ENCODE data around the gene CDH1. TPM values are rescaled to one million over a fixed set of nuclear protein-coding genes. Genes with fewer than 3 reads are reported as not detected.

CDH1 gene
- total RNA-seq (under 1 TPM; 0.31 to 0.49 TPM), total RNA-seq (0 to 34.4 (median 2.4) reads per million in 172 experiments)
- 0.86 TPM for polyA plus RNA-seq (2013, experiment 1 of 2)
- 0.48 TPM for polyA plus RNA-seq (2013, experiment 2 of 2)

- H3K27ac ChIP-seq (ENCODE audit: low read depth in 1 of 2, low read length in 2 of 2): no peak within 1 kb of the TSS
- intact Hi-C loops (cut with DNase I, micrococcal nuclease): no loop called here
- ChIA-PET POLR2A (no interaction called here), CTCF (no interaction called here)
- no peak for TF ChIP-seq CTCF (IDR thresholded peaks at IDR 0.05)
- Mint-ChIP-seq H3K27me3 (peaks cover 64% of the 10 kb centered on the region), H3K4me1 (ENCODE audit: low read depth) (peaks cover 4% of the 10 kb centered on the region), H3K27ac (no peak within 1 kb of the TSS), H3K9me3 (no peaks in the 10 kb centered on the region), H3K4me3 (peak within 1 kb of the TSS; percentile 48), H3K36me3 (ENCODE audit: low read depth) (no peaks in the 10 kb centered on the region)
- peak; percentile 58 for ATAC-seq (ENCODE audit: poor library complexity)
- peaks cover 13% of the 10 kb centered on the region for H3K4me1 ChIP-seq (ENCODE audit: insufficient read depth, low read length)
- DNase-seq: peak in 9 of 14 experiments; percentile 13 to 47 (median 25)
- H3K36me3 ChIP-seq (ENCODE audit: insufficient read depth, low read length): no peaks in the 10 kb centered on the region
- H3K9me3 ChIP-seq (ENCODE audit: control insufficient read depth in 1 of 2, insufficient read depth in 1 of 2, low read length in 2 of 2): peaks cover 0 to 17% of the 10 kb centered on the region in 2 experiments
- H3K27me3 ChIP-seq (ENCODE audit: control insufficient read depth in 1 of 2, insufficient read depth in 2 of 2, low read length in 2 of 2): peaks cover 27 to 47% of the 10 kb centered on the region in 2 experiments
- H3K4me3 ChIP-seq (ENCODE audit: low read length): no peak within 1 kb of the TSS
Observed at GRCh38 chr16:68737046-68737729, at the start of gene CDH1. TSS of gene CDH1 (plus strand) at chr16:68737292. CDS start at chr16:68737416, 124 bp downstream.

- Mint-ChIP-seq H3K4me3 (no peak overlapping the region), H3K27me3 (no peaks in the 10 kb centered on the region), H3K9me3 (no peaks in the 10 kb centered on the region), H3K36me3 (ENCODE audit: low read depth) (no peaks in the 10 kb centered on the region), H3K27ac (no peak overlapping the region), H3K4me1 (ENCODE audit: low read depth) (no peaks in the 10 kb centered on the region)
- intact Hi-C loops (cut with DNase I, micrococcal nuclease): no loop called here
- H3K9me3 ChIP-seq (ENCODE audit: control insufficient read depth in 1 of 2, insufficient read depth in 1 of 2, low read length in 2 of 2): no peaks in the 10 kb centered on the region
- no peak for TF ChIP-seq CTCF (IDR thresholded peaks at IDR 0.05)
- no peaks in the 10 kb centered on the region for H3K4me1 ChIP-seq (ENCODE audit: insufficient read depth, low read length)
- H3K27me3 ChIP-seq (ENCODE audit: control insufficient read depth in 1 of 2, insufficient read depth in 2 of 2, low read length in 2 of 2): no peaks in the 10 kb centered on the region
- ATAC-seq (ENCODE audit: poor library complexity) (no peak), DNase-seq (no peak)
- no peak overlapping the region for H3K4me3 ChIP-seq (ENCODE audit: low read length)
- CTCF ChIA-PET: no interaction called here
- POLR2A ChIA-PET: no interaction called here
- no peaks in the 10 kb centered on the region for H3K36me3 ChIP-seq (ENCODE audit: insufficient read depth, low read length)
- no peak overlapping the region for H3K27ac ChIP-seq (ENCODE audit: low read depth in 1 of 2, low read length in 2 of 2)
Observed at GRCh38 chr16:68689921-68690320, 47.2 kb upstream of the CDH1 start.

DNA sequence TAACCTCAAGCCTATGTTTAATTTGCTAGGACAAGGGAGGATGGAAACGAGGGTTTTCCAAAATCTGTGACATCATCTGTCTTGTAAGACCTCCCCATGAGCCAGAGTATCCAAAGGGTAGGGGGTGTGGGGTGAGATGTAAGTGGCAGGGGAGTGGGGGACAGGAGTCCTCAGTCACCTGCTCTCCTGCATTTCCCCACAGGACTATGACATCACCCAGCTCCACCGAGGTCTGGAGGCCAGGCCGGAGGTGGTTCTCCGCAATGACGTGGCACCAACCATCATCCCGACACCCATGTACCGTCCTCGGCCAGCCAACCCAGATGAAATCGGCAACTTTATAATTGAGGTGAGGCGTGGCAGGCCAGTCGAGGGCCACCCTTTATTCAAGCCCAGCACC is 41.5 kb upstream of the CDH1 start:
- no peaks in the 10 kb centered on the region for H3K9me3 ChIP-seq (ENCODE audit: control insufficient read depth in 1 of 2, insufficient read depth in 1 of 2, low read length in 2 of 2)
- ATAC-seq (ENCODE audit: poor library complexity) (no peak), DNase-seq (no peak)
- Mint-ChIP-seq H3K27me3 (no peaks in the 10 kb centered on the region), H3K9me3 (no peaks in the 10 kb centered on the region), H3K4me3 (no peak overlapping the region), H3K36me3 (ENCODE audit: low read depth) (no peaks in the 10 kb centered on the region), H3K27ac (no peak overlapping the region), H3K4me1 (ENCODE audit: low read depth) (no peaks in the 10 kb centered on the region)
- ChIA-PET CTCF (no interaction called here), POLR2A (no interaction called here)
- no peaks in the 10 kb centered on the region for H3K36me3 ChIP-seq (ENCODE audit: insufficient read depth, low read length)
- H3K4me1 ChIP-seq (ENCODE audit: insufficient read depth, low read length): no peaks in the 10 kb centered on the region
- H3K27me3 ChIP-seq (ENCODE audit: control insufficient read depth in 1 of 2, insufficient read depth in 2 of 2, low read length in 2 of 2): no peaks in the 10 kb centered on the region
- intact Hi-C loops (cut with DNase I, micrococcal nuclease): no loop called here
- no peak overlapping the region for H3K4me3 ChIP-seq (ENCODE audit: low read length)
- no peak for TF ChIP-seq CTCF (IDR thresholded peaks at IDR 0.05)
- no peak overlapping the region for H3K27ac ChIP-seq (ENCODE audit: low read depth in 1 of 2, low read length in 2 of 2)
